Epidermal melanocyte (primary cell): ENCODE data around the gene CNOT1.
"Not testable (repeated sequence)": the region's sequence is repeated elsewhere in the genome, so short reads cannot be mapped to it uniquely, and the experiment has no call there.

Experiments used
- DNase-seq: peaks from one replicate; pipeline ENCODE4 v3.0.0; 2011; ENCODE audit warnings: low spot score; ENCODE audit not compliant: insufficient read length

Gene CNOT1

DNA sequence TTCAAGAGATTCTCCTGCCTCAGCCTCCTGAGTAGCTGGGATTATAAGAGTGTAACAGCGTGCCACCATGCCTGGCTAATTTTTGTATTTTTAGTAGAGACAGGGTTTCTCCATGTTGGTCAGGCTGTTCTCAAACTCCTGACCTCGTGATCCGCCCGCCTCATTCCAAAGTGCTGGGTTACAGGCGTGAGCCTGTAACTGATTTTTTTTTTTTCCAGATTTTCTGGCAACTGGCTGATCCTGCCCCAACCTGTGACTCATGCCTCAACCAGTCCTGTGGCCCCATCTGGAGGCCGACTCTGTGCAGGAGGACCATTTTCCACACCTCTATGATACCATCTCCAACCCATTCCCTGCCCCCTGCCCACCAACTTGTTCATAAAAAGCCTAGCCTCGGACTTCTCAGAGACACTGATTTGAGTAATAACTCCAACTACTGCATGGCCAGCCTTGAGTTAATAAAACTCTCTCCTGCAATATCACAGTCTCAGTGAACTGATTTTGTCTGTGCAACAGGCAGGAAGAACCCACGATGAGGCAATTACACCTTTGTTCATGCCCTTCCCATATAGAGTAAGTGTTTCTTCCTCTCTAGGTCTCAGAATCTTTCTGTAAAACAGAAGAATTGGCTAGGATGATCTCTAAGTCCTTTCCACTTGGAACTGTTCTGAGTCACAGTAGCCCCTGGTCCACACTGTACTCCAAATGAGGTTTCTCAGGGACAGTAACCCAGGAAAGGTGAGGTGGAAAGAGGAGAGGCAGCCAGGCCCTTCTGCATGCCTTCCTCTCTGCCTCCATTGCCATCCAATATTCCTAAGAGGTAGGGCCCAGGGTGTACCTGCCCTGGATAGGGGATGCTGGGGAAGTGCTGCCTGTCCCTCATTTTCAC lies 8.8 kb upstream of the CNOT1 start:
- peak; percentile 46 for DNase-seq

DNA sequence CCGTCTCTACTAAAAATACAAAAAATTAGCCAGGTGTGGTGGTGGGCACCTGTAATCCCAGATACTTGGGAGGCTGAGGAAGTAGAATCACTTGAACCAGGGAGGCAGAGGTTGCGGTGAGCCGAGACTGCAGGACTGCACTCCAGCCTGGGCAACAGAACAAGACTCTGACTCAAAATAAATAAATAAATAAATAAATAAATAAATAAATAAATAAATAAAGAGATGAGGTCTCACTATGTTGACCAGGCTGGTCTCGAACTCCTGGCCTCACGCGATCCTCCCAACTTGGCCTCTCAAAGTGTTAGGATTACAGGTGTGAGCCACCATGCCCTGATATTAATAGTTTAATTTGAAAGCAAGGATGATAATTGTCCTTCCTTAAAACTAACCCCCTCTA lies 7.4 kb upstream of the CNOT1 start:
- not testable (repeated sequence) for DNase-seq

- DNase-seq: no peak
These were observed 6.8 kb upstream of the CNOT1 start for GRCh38 chr16:58636466-58636865.

DNA sequence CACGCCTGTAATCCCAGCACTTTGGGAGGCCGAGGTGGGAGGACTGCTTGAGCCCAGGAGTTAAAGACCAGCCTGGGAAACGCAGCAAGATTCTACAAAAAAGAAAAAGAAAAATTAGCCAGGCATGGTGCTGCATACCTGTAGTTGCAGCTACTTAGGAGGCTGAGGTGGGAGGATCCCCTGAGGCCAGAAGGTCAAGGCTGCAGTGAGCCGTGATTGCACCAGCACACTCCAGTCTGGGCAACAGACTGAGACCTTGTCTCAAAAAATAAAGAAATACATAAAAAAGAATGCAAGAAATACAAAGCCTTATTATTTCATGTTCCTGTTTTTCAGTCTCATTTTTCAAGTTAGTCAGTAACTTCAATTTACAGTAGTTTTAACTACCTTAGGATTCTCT lies 5.9 kb upstream of the CNOT1 start:
- DNase-seq: no peak

GRCh38 chr16:58634265-58634802 lies 4.7 kb upstream of the CNOT1 start:
- no peak for DNase-seq

DNA sequence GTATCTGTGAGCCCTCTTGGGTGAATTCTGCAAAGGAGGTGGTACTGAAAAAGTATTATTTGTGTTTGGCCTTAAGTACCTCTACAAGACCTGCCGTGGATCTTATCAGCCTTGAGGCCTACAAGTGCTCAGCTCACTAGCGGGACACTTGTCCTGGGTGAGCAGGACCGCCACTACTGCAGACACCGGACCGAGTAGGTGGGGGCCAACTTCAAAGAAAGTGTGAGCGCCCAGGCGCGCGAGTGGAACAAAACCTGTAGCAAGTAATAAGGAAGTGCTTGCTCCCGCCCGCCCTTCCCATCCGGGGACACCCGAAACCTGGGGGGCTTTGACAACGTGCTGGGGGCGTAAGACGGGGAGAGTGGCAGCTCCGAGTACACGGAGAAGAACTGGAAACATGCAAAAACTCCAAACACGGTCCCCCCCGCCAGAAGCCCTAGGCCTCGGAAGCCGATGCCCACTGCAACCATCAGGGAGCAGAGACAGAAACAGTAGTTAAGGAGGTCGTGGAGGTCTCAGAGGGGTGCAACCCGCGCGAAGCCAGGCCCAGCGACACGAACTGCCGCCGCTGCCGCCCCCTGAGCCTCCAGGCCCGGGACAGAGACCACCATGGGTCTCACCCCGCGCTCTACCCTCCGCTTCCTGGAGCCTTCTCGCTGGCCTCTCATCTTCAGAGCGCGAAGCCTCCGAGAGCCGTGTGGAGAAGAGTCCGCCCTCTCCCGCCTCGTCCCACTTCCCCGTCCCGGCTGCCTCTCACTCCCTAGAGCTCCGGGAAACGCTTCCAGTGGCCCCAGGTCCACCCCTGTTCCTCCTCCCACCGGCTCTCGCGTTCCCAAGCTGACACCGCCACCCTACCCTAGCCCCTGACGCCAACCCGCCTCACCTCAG lies 537 bp downstream of the CNOT1 start:
- no peak for DNase-seq

GRCh38 chr16:58624209-58624608 lies 5.4 kb downstream of the CNOT1 start:
- DNase-seq: no peak

DNA sequence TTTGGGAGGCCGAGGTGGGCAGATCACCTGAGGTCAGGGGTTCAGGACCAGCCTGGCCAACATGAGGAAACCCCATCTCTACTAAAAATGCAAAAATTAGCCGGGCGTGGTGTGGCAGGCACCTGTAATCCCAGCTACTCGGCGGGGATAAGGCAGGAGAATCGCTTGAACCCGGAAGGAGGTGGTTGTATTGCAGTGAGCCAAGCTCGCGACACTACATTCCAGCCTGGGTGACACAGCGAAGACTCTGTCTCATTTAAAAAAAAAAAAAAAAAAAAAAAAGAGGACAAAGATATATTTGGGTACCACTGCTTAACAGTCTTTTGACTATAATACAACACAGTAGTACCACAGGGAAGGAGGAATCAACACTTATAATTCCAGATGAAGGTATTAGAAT lies 9.2 kb downstream of the CNOT1 start:
- DNase-seq: no peak

GRCh38 chr16:58615280-58615679 lies 14.3 kb downstream of the CNOT1 start:
- DNase-seq: no peak

- no peak for DNase-seq
These were observed 14.8 kb downstream of the CNOT1 start for GRCh38 chr16:58614860-58615259.

- no peak for DNase-seq
These were observed 15.4 kb downstream of the CNOT1 start for GRCh38 chr16:58614212-58614611.

GRCh38 chr16:58612965-58613364 lies 16.7 kb downstream of the CNOT1 start:
- DNase-seq: not testable (repeated sequence)

DNA sequence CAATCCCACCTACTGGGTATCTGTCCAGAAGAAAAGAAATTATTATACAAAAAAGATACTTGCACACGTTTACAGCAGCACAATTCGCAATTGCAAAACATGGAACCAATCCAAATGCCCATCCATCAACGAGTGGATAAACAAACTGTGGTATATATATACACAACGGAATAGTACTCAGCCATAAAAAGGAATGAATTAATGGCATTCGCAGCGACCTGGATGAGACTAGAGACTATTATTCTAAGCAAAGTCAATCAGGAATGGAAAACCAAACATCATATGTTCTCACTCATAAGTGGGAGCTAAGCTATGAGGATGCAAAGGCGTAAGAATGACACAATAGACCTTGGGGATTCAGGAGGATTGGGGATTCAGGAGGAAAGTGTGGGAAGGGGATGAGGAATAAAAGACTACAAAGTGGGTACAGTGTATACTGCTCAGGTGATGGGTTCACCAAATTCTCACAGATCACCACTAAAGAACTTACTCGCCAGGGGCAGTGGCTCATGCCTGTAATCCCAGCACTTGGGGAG lies 21.0 kb downstream of the CNOT1 start:
- no peak for DNase-seq

DNA sequence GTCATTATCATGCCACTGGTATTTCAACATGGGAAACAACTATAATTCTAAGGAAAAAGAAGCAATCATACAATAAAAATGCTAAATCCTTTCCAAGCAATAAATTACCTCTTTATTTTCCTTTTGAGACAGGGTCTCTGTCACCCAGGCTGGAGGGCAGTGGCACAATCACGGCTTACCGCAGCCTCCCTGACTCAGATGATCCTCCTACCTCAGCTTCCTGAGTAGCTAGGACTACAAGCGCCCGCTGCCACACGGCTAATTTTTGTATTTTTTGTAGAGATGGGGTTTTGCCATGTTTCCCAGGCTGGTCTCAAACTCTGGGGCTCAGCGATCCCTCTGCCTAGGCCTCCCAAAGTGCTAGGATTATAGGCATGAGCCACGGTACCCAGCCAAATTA lies 24.1 kb downstream of the CNOT1 start:
- no peak for DNase-seq

GRCh38 chr16:58591083-58591482 lies 38.5 kb downstream of the CNOT1 start:
- no peak for DNase-seq

GRCh38 chr16:58589326-58589905 lies 40.2 kb downstream of the CNOT1 start:
- peak; percentile 30 for DNase-seq

- no peak for DNase-seq
These were observed 41.2 kb downstream of the CNOT1 start for GRCh38 chr16:58588406-58588805.

- DNase-seq: no peak
These were observed 43.1 kb downstream of the CNOT1 start for GRCh38 chr16:58586340-58587030.

GRCh38 chr16:58584831-58585505 lies 44.7 kb downstream of the CNOT1 start:
- no peak for DNase-seq
